Ascending aorta (tissue), 2 donors: ENCODE measurements around the gene FARP1. TPM values are rescaled to one million over a fixed set of nuclear protein-coding genes. Genes with fewer than 3 reads are reported as not detected.

Experiments used
- DNase-seq, 2 donors: peaks; one replicate each; pipeline ENCODE4 v3.0.0-alpha.2; 2019; ENCODE audit warnings: low spot score in 2 of 2
- H3K27ac ChIP-seq, 2 donors: fragments of 200-600 bp; sonication (generic); one replicate each; pipeline ENCODE4 v1.5.1; 2016 to 2017; ENCODE audit warnings: mild to moderate bottlenecking in 1 of 2
- H3K27me3 ChIP-seq: fragments of 200-600 bp; sonication (generic); one replicate; pipeline ENCODE4 v1.5.1; 2017
- H3K36me3 ChIP-seq, 2 donors: fragments of 200-600 bp; sonication (generic); one replicate each; pipeline ENCODE4 v1.5.1; 2016
- H3K4me1 ChIP-seq, 2 donors: fragments of 200-600 bp; sonication (generic); one replicate each; pipeline ENCODE4 v1.5.1; 2016 to 2017; ENCODE audit warnings: mild to moderate bottlenecking in 1 of 2
- H3K4me3 ChIP-seq, 2 donors: fragments of 200-600 bp; sonication (generic); one replicate each; pipeline ENCODE4 v1.5.1; 2016 to 2017; ENCODE audit warnings: mild to moderate bottlenecking in 1 of 2
- H3K9me3 ChIP-seq, 2 donors: fragments of 200-600 bp; sonication (generic); one replicate each; pipeline ENCODE4 v1.5.1; 2016
- intact Hi-C: fragments of 100-400 bp; cut with DNase I; formaldehyde crosslinking; loops from one replicate; pipeline ENCODE4 v1.15.1; 2023
- total RNA-seq: library from RNA; depleted of rRNA; stranded (reverse); fragments of >200 nt; gene quantifications from one replicate; pipeline ENCODE4 v1.1.0, GENCODE V29; 2016
- TF ChIP-seq, protein P1 (sequence below), 3 experiments: fragments of 200-600 bp in 2 of 3; fragments of 450-650 bp in 1 of 3; sonication (generic) in 2 of 3; IDR thresholded peaks; one replicate each; pipeline ENCODE4 v1.5.1; 2016 to 2019; ENCODE audit warnings: antibody characterized with exemption in 3 of 3, mild to moderate bottlenecking in 1 of 3, moderate library complexity in 1 of 3

The FARP1 gene
- total RNA-seq, 1 donor from 2014 or later = 80.8 TPM

- DNase-seq = no peak
- Histone ChIP-seq H3K9me3 (no peaks in the 10 kb centered on the region), H3K27me3 (no peaks in the 10 kb centered on the region), H3K36me3 (no peaks in the 10 kb centered on the region), H3K27ac (no peak overlapping the region), H3K4me3 (no peak overlapping the region), H3K4me1 (no peaks in the 10 kb centered on the region)
- intact Hi-C loops = no loop called here
- TF ChIP-seq, protein P1, sequence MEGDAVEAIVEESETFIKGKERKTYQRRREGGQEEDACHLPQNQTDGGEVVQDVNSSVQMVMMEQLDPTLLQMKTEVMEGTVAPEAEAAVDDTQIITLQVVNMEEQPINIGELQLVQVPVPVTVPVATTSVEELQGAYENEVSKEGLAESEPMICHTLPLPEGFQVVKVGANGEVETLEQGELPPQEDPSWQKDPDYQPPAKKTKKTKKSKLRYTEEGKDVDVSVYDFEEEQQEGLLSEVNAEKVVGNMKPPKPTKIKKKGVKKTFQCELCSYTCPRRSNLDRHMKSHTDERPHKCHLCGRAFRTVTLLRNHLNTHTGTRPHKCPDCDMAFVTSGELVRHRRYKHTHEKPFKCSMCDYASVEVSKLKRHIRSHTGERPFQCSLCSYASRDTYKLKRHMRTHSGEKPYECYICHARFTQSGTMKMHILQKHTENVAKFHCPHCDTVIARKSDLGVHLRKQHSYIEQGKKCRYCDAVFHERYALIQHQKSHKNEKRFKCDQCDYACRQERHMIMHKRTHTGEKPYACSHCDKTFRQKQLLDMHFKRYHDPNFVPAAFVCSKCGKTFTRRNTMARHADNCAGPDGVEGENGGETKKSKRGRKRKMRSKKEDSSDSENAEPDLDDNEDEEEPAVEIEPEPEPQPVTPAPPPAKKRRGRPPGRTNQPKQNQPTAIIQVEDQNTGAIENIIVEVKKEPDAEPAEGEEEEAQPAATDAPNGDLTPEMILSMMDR (IDR thresholded peaks at IDR 0.05) = no peak
Observed at GRCh38 chr13:98415326-98416070, 272.6 kb downstream of the FARP1 start.

GRCh38 chr13:98416408-98416807, 273.5 kb downstream of the FARP1 start:
- intact Hi-C loops = no loop called here
- TF ChIP-seq, protein P1 (IDR thresholded peaks at IDR 0.05) = no peak
- Histone ChIP-seq H3K4me3 (no peak overlapping the region), H3K9me3 (no peaks in the 10 kb centered on the region), H3K4me1 (no peaks in the 10 kb centered on the region), H3K36me3 (no peaks in the 10 kb centered on the region), H3K27me3 (no peaks in the 10 kb centered on the region), H3K27ac (no peak overlapping the region)
- no peak for DNase-seq

DNA sequence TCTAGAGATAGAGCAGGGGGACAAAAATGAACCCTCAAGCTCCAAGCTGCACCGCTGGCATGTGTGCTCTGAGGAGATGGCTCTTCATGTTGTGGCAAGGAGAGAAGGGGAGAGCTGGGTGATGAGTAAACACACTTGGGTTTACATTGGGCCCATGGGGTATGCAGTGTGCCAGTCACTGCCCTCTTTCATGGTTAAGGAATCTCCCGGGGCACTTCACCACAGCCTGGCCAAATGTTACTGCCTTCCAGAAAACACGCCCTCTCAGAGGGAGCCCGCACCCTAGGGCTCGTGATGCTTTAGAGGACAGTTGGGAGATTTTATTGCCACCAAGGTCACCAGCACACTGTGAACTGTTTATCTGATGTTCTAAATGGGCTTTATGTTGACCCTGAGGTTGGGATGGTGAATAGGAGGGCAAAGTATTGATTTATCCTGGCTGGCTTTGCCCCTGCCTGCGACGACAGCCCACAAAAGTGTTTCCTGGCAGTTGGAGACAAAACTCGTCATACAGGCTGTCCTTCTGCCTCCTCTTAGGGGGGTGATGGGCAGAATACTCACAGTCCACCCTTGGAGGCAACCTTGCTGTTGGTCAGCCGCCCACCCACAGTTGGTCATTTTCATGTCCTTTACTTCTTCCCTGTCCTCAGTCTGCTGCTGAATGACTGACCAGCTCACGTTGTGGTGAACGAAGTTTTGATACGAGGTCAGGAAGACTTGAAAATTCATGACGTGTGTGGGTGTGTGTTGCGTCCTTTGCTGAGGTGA, 277.1 kb downstream of the FARP1 start:
- H3K4me1 ChIP-seq = no peaks in the 10 kb centered on the region
- DNase-seq = no peak
- TF ChIP-seq, protein P1 (IDR thresholded peaks at IDR 0.05) = no peak
- intact Hi-C loops = no loop called here
- no peaks in the 10 kb centered on the region for H3K27me3 ChIP-seq
- no peak overlapping the region for H3K27ac ChIP-seq
- no peak overlapping the region for H3K4me3 ChIP-seq
- no peaks in the 10 kb centered on the region for H3K9me3 ChIP-seq
- H3K36me3 ChIP-seq = no peaks in the 10 kb centered on the region

- Histone ChIP-seq H3K27me3 (no peaks in the 10 kb centered on the region), H3K36me3 (no peaks in the 10 kb centered on the region), H3K4me3 (no peak overlapping the region), H3K9me3 (no peaks in the 10 kb centered on the region), H3K4me1 (no peaks in the 10 kb centered on the region), H3K27ac (no peak overlapping the region)
- no peak for DNase-seq
- intact Hi-C loops = no loop called here
- TF ChIP-seq, protein P1 (IDR thresholded peaks at IDR 0.05) = no peak
Observed at GRCh38 chr13:98420554-98421175, 277.8 kb downstream of the FARP1 start.

DNA sequence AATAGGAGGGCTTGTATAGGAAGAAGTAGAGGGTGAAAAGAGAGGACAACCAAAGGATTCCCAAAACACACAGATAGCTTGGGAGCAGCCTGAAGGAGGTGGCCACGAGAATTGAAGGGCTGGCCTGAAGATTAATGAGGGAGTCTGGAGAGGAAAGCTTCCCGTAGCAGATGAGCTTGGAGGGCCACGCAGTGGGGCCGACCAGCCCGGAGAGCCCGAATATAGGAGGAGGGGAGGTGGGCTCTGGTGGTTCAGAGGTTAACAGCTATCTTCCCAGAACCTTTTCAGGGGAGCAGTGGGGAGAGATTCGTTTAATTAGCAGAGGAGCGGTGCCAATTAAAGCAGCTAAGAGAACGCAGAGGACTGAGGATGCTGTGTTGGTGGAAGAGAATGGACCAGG, 279.2 kb downstream of the FARP1 start:
- H3K36me3 ChIP-seq = no peaks in the 10 kb centered on the region
- intact Hi-C loops = no loop called here
- no peak overlapping the region for H3K4me3 ChIP-seq
- no peak for DNase-seq
- no peaks in the 10 kb centered on the region for H3K27me3 ChIP-seq
- H3K27ac ChIP-seq = no peak overlapping the region
- H3K4me1 ChIP-seq = no peaks in the 10 kb centered on the region
- TF ChIP-seq, protein P1 (IDR thresholded peaks at IDR 0.05) = no peak
- no peaks in the 10 kb centered on the region for H3K9me3 ChIP-seq
